ENCODE results near the gene SYT11.
"Not testable (repeated sequence)": the region's sequence is repeated elsewhere in the genome, so short reads cannot be mapped to it uniquely, and the experiment has no call there.

Gene SYT11

GRCh38 chr1:155859234-155859829 is at the start of gene SYT11:
TSS of gene SYT11 (plus strand) at chr1:155859567. CDS start at chr1:155859762, 195 bp downstream.
- DNase-seq (ENCODE audit: low read depth) = peak; percentile 97

DNA sequence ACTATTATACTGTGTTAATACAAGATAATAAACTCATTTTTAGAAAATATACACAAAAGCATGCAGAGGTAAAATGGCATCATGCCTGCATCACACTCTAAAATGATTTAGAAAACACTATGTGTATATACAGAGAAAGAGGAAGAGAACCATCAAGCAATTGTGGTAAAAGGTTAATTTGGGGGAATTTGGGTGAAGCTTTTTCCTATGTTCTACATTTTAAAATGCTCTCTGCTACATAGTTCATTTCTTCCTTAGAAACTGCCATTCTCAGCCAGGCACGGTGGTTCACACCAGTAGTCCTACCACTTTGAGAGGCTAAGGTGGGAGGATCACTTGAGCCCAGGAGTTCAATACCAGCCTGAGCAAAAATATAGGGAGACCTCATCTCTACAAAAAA is 46.5 kb upstream of the SYT11 start:
- DNase-seq (ENCODE audit: low read depth) = no peak

DNA sequence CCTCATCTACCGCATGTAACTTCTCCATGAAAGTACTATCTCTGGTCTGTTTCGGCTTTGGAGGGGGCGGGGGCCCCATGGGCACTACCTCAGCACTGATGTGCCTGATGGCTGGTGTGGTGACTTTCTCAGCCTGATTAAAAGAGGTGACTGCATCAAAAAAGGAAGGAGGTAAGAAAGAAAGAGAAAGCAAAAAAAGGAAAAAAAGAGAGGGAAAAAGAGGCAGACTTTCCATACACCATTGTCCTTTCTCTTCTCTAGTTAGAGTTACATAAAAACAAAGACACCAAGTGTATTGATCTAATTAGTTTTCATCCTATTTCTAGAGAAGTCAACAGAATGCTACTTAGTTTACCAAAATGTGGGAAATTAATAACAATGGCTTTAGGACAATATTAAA is 45.7 kb upstream of the SYT11 start:
- no peak for DNase-seq (ENCODE audit: low read depth)

- DNase-seq (ENCODE audit: low read depth) = no peak
These were observed 43.0 kb upstream of the SYT11 start for GRCh38 chr1:155816351-155816750.

DNA sequence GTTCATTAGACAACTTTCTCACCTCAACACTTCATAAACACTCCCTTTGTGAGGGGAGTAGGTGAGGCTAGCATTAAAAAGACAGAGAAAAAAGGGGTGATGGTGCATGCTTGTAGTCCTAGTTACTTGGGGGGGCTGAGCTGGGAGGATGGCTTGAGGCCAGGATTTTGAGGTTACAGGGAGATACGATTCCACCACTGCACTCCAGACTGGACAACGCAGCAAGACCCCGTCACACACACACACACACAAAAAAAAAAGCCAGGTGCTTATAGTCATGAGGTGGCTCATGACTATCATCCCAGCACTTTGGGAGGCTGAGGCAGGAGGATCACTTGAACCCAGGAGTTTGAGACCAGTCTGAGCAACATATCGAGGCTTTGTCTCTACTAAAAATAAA is 31.9 kb upstream of the SYT11 start:
- no peak for DNase-seq (ENCODE audit: low read depth)

DNA sequence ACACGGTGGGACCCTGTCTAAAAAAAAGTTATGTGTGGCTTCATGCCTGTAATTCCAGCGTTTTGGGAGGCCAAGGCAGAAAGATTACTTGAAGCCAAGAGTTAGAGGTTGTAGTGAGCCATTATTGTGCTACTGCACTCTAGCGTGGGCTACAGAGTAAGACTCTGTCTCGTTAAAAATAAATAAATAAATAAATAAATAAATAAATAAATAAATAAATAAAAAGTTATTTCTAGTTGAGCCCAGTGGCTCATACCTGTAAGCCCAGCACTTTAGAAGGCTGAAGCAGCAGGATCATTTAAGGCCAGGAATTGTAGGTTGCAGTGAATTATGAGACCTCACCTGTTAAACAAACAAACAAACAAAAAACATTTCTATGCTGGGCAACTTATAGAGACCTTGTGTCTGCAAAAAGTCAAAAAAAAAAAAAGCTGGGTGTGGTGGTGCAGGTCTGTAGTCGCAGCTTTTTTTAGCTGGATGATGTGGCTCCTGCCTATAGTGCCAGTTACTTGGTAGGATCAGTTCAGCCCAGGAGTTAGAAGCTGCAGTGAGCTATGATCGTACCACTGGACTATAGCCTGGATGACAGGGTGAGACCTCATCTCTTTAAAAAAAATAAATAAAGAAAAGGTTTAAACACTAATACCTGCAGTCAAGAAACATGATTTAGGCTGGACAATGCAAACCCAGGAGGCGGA is 27.9 kb upstream of the SYT11 start:
- DNase-seq (ENCODE audit: low read depth) = no peak

DNA sequence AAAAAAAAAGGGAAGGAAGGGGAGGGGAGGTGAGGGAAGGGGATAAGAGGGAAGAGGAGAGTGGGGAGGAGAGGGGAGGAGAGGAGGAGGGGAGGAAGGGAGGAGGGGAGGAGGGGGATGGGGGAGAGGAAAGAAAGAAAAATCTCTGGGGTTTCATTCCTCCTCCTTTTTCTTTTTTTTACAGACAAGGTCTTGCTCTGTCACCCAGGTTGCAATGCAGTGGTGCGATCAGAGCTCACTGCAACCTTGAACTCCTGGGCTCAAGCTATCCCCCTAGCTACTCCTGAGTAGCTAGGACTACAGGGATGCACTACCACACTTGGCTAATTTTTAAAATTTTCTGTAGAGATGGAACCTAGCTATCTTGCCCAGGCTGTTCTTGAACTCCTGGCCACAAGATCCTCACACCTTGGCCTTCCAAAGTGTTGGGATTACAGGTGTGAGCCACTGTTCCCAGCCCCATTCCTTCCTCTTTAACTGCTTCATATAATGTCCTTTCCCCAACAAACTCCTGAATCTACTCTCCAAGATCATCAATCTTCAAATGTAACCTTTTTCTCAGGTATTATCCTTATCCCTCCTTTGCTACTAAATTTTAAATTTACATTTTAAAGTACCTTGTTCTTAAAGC is 25.6 kb upstream of the SYT11 start:
- no peak for DNase-seq (ENCODE audit: low read depth)

- DNase-seq (ENCODE audit: low read depth) = peak; percentile 76
These were observed 25.0 kb upstream of the SYT11 start for GRCh38 chr1:155834296-155834926.

GRCh38 chr1:155834927-155835399 is 24.4 kb upstream of the SYT11 start:
- not testable (repeated sequence) for DNase-seq (ENCODE audit: low read depth)

- no peak for DNase-seq (ENCODE audit: low read depth)
These were observed 23.8 kb upstream of the SYT11 start for GRCh38 chr1:155835548-155835947.

DNA sequence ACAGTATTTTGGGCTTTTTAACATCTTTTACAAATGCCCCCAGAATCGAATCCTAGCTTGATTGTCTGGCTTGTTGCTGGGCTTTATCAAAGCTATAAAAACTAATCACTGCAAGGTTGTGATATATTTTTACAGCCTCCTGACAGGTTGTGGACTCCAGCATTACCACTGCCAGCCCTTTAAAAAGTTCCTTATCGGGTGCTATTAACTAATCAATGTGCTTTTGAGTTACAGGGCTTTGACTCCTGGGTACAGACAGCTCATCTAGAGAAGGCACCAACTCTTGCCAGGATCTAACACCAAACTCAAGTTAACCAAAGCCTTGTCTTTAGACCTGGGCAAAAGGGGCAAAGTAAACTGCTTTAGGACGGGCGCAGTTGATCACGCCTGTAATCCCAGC is 19.0 kb upstream of the SYT11 start:
- no peak for DNase-seq (ENCODE audit: low read depth)

- DNase-seq (ENCODE audit: low read depth) = no peak
These were observed 14.4 kb upstream of the SYT11 start for GRCh38 chr1:155844860-155845421.

GRCh38 chr1:155847823-155848529 is 11.4 kb upstream of the SYT11 start:
- no peak for DNase-seq (ENCODE audit: low read depth)

DNA sequence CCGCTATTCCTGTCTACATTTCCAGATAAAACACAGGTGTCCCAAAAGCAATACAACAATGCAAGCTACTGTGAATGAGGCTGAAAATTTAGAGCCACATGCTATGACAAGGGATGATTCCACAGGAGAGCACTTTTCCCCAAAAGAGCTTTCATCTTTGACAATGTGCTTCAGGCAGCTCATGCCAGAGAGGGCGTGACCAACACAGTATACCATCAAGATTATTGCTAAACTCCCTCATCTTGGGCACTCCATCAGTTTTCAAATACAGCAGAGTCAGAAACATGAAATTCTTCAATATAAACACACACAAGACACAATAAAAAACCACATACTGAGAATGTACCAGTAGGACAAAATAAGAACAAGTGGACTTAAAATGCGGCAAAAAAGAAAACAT is 9.0 kb upstream of the SYT11 start:
- DNase-seq (ENCODE audit: low read depth) = peak; percentile 10

- DNase-seq (ENCODE audit: low read depth) = no peak
These were observed 3.0 kb upstream of the SYT11 start for GRCh38 chr1:155856257-155856974.

- peak; percentile 93 for DNase-seq (ENCODE audit: low read depth)
These were observed 2.1 kb upstream of the SYT11 start, which contains the start of gene GON4L for GRCh38 chr1:155856975-155857930. TSS of gene GON4L (minus strand) at chr1:155857214. CDS start at chr1:155853780, 3,434 bp downstream.

DNA sequence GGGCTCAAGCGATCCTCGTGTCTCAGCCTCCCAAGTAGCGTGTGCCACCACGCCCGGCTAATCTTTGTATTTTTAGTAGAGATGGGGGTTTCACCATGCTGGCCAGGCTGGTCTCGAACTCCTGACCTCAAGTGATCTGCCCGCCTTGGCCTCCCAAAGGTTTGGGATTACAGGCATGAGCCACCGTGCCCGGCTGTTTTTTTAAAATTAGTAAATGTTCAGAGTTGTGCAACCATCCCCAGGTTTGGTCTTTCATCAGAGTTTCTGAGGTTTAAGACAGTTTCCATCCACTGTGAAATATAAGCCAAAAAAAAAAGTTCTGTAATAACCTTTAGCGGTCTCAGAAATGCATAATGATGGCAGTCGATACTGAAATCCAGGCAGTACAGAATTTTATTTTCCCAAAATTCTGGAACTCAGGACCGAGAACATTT is 550 bp upstream of the SYT11 start:
- DNase-seq (ENCODE audit: low read depth) = peak; percentile 68

- peak; percentile 77 for DNase-seq (ENCODE audit: low read depth)
These were observed 809 bp downstream of the SYT11 start for GRCh38 chr1:155859881-155860871.
